ENCODE measurements around the gene GDAP2.

DNA sequence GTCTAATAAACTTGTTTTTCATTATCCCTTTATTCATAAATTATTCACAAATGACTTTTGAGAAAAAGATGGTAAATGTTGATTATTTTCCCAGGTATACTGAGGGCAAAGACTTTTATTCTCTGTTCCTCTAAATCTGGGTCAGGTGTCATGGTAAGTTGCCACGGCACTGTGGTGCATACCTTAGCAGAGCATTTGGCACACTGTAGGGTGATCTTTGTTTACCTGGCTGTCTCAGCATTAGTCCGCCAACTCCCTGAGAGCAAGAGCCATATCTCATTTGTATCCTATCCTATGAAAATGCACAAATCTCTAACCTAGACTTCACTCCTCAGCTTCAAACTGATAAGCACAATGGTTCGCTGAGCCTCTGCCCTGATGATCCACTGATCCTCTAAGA, 24.9 kb downstream of the GDAP2 start:
- TF ChIP-seq, protein P1, sequence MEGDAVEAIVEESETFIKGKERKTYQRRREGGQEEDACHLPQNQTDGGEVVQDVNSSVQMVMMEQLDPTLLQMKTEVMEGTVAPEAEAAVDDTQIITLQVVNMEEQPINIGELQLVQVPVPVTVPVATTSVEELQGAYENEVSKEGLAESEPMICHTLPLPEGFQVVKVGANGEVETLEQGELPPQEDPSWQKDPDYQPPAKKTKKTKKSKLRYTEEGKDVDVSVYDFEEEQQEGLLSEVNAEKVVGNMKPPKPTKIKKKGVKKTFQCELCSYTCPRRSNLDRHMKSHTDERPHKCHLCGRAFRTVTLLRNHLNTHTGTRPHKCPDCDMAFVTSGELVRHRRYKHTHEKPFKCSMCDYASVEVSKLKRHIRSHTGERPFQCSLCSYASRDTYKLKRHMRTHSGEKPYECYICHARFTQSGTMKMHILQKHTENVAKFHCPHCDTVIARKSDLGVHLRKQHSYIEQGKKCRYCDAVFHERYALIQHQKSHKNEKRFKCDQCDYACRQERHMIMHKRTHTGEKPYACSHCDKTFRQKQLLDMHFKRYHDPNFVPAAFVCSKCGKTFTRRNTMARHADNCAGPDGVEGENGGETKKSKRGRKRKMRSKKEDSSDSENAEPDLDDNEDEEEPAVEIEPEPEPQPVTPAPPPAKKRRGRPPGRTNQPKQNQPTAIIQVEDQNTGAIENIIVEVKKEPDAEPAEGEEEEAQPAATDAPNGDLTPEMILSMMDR (IDR thresholded peaks at IDR 0.05; ENCODE audit: low read depth, low read length): no peak
- TF ChIP-seq POLR2A (IDR thresholded peaks at IDR 0.05; ENCODE audit: extremely low read depth, insufficient read length): no peak
- no peak for TF ChIP-seq MAX (IDR thresholded peaks at IDR 0.05; ENCODE audit: low read depth, low read length)

Data from NB4 (cell line).